ENCODE measurements around the gene ARHGAP31.
"Not testable (repeated sequence)": the region's sequence is repeated elsewhere in the genome, so short reads cannot be mapped to it uniquely, and the experiment has no call there.

Gene ARHGAP31

DNA sequence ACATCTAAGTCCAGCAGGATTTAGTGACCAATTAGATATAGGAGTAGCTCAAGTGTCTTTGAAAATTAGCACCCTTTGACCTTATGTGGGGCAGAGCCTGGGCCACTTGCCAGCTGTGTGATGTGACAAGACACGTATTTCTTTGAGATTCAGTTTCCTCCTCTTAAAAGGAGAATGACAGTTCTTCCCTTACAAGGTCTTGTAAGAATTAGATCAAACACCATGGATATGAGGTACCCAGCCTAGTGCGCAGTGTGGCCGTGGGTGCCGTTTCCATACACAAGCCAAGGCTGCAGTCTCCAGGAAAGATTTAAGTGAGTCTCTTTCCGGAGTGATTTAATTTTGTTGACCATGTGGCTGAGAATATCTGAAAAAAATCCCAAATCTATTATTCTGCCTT, 46.3 kb downstream of the ARHGAP31 start:
- TF ChIP-seq POLR2A (IDR thresholded peaks at IDR 0.05; ENCODE audit: low read depth, low read length), result no peak
- FAIRE-seq (no peak), DNase-seq (ENCODE audit: insufficient read length, low spot score) (no peak)

DNA sequence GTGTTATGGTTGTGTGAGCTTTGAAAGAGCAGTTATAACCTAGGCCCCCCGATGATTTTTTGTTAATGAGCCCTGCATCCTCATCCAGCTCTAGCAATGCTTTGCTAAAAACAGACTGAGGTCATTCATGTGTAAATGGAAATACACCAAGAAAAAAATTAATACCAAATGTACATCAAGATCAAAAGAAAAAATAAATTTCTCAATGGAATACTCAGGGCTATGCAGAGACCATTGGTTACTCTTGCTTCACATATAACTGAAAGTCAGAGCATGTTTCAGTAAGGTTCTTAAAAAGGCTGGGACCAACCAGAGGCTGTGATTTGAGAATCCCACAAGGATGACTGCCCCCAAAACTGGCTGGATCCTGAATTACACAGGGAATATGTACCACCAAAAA, 48.0 kb downstream of the ARHGAP31 start:
- no peak for TF ChIP-seq POLR2A (IDR thresholded peaks at IDR 0.05; ENCODE audit: low read depth, low read length)
- no peak for FAIRE-seq
- DNase-seq (ENCODE audit: insufficient read length, low spot score), result no peak

GRCh38 chr3:119343719-119344118, 49.5 kb downstream of the ARHGAP31 start:
- DNase-seq (ENCODE audit: insufficient read length, low spot score) (no peak), FAIRE-seq (no peak)
- TF ChIP-seq POLR2A (IDR thresholded peaks at IDR 0.05; ENCODE audit: low read depth, low read length), result no peak

- DNase-seq (ENCODE audit: insufficient read length, low spot score), result no peak
- FAIRE-seq, result no peak
These were observed 51.9 kb downstream of the ARHGAP31 start for GRCh38 chr3:119346076-119346496.

GRCh38 chr3:119347036-119347435, 52.9 kb downstream of the ARHGAP31 start:
- DNase-seq (ENCODE audit: insufficient read length, low spot score), result no peak
- no peak for FAIRE-seq

More at GRCh38 chr3:119346076-119346496, 51.9 kb downstream of the ARHGAP31 start:
- TF ChIP-seq POLR2A (IDR thresholded peaks at IDR 0.05; ENCODE audit: low read depth, low read length), result no peak

GRCh38 chr3:119349354-119350041, 55.3 kb downstream of the ARHGAP31 start:
- DNase-seq (ENCODE audit: insufficient read length, low spot score), result no peak
- TF ChIP-seq POLR2A (IDR thresholded peaks at IDR 0.05; ENCODE audit: low read depth, low read length), result no peak
- no peak for FAIRE-seq

More at GRCh38 chr3:119347036-119347435, 52.9 kb downstream of the ARHGAP31 start:
- no peak for TF ChIP-seq POLR2A (IDR thresholded peaks at IDR 0.05; ENCODE audit: low read depth, low read length)

DNA sequence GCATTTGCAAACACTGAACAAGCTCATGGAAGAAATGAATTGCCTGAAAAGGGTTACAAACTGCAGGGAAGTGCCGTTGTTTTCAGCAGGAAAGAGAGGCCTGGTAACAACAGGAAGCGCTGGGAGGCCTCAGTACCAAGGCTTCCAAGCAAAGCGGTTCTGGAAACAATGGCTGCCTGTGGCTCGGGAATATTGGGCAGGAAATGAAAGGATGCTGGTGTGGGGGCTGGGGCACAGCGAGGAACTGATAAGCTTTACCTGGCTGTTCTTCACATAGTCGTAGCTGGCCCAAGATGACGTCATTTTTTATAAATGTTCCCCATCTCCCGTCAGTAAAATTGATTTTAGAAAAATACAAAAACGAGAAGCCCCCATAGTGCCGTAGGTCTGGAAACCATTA, 55.9 kb downstream of the ARHGAP31 start:
- DNase-seq (ENCODE audit: insufficient read length, low spot score) (no peak), FAIRE-seq (no peak)
- no peak for TF ChIP-seq POLR2A (IDR thresholded peaks at IDR 0.05; ENCODE audit: low read depth, low read length)

GRCh38 chr3:119351581-119351980, 57.4 kb downstream of the ARHGAP31 start:
- DNase-seq (ENCODE audit: insufficient read length, low spot score) (no peak), FAIRE-seq (no peak)
- no peak for TF ChIP-seq POLR2A (IDR thresholded peaks at IDR 0.05; ENCODE audit: low read depth, low read length)

DNA sequence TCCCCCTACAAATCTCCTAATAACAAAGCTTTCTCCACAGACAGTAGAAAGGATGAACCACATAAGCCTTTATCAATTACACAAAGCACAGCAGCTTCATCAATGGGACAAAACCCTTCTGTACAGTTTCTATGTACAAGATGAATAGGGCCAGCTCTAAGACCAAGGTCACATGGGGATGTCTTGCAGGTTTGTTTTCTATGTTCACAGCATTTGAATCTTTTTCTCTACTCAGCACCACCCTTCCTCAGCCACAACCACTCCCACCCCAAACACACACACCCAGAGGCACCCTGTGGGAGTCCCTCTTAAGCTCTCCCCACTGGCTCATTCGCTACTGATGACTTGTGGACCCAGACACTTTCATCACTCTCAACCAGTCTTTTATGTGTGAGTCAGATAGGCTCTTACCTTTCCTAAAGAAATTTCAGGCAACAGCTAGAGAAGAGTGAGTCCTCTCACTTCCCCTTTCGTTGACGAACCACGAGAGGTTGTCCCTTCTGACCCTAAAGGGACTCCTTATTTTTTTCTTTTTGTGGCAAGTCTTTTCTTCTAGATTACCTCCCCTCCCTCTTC, 57.9 kb downstream of the ARHGAP31 start:
- no peak for DNase-seq (ENCODE audit: insufficient read length, low spot score)
- no peak for FAIRE-seq
- TF ChIP-seq POLR2A (IDR thresholded peaks at IDR 0.05; ENCODE audit: low read depth, low read length), result no peak

DNA sequence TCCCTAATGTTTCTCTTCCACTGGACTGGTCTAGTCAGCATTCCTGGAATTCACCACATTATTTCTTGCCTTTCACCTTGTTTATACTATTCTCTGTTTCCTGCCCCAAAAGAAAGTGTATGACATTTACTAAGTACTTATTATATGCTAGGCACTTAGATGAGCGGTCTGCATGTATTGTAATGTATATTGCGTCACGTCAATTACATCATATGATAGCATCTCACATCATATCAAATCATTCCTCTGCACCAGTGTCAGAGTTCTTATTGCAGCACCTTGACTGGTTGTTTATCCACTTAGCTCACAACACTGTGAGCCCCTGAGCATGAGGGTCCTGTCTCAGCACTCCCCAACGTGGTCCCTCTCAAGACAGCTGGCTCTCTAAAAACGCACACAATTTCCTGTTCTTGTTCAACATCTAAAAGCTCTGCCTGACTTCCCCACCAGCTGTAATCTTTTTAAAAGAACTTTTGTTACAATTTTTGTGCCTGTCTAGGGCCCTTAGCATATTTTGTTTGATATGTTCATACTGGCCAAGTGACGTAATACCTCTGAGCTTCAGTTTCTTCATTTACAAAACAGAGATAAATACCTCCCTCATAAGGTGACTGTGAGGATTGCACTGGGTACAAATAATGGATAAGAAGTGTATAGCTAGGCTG, 58.8 kb downstream of the ARHGAP31 start:
- FAIRE-seq, result no peak
- no peak for DNase-seq (ENCODE audit: insufficient read length, low spot score)
- no peak for TF ChIP-seq POLR2A (IDR thresholded peaks at IDR 0.05; ENCODE audit: low read depth, low read length)

DNA sequence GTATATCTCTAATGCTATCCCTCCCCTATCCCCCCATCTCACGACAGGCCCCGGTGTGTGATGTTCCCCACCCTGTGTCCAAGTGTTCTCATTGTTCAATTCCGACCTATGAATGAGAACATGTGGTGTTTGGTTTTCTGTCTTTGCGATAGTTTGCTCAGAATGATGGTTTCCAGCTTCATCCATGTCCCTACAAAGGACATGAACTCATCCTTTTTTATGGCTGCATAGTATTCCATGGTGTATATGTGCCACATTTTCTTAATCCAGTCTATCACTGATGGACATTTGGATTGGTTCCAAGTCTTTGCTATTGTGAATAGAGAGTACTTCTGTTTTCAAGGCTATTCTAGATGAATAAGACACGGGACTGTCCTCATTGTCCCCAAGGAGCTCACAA, 61.4 kb downstream of the ARHGAP31 start:
- DNase-seq (ENCODE audit: insufficient read length, low spot score); FAIRE-seq: not testable (repeated sequence)

GRCh38 chr3:119356646-119357045, 62.5 kb downstream of the ARHGAP31 start:
- TF ChIP-seq POLR2A (IDR thresholded peaks at IDR 0.05; ENCODE audit: low read depth, low read length), result no peak
- DNase-seq (ENCODE audit: insufficient read length, low spot score) (no peak), FAIRE-seq (no peak)

DNA sequence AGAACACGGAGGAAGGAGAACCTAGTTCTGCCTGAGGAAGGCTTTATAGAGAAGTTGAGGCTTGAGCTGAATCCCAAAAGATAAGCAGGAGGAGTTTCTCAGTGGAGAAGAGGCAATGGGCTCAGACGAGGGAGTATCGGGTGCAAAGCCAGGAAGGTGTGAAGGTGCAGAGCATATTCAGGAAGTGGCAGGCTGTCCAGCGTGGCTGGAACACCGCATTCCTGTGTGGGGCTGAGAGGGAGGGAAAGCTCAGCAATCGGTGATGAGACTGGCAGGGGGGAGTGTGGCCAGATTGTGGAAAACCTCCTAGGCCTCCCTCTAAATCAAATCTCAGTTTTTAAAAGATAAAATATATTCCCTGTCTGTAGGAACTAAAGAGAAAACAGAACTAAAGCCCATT, 63.0 kb downstream of the ARHGAP31 start:
- FAIRE-seq (no peak), DNase-seq (ENCODE audit: insufficient read length, low spot score) (no peak)
- TF ChIP-seq POLR2A (IDR thresholded peaks at IDR 0.05; ENCODE audit: low read depth, low read length), result no peak

DNA sequence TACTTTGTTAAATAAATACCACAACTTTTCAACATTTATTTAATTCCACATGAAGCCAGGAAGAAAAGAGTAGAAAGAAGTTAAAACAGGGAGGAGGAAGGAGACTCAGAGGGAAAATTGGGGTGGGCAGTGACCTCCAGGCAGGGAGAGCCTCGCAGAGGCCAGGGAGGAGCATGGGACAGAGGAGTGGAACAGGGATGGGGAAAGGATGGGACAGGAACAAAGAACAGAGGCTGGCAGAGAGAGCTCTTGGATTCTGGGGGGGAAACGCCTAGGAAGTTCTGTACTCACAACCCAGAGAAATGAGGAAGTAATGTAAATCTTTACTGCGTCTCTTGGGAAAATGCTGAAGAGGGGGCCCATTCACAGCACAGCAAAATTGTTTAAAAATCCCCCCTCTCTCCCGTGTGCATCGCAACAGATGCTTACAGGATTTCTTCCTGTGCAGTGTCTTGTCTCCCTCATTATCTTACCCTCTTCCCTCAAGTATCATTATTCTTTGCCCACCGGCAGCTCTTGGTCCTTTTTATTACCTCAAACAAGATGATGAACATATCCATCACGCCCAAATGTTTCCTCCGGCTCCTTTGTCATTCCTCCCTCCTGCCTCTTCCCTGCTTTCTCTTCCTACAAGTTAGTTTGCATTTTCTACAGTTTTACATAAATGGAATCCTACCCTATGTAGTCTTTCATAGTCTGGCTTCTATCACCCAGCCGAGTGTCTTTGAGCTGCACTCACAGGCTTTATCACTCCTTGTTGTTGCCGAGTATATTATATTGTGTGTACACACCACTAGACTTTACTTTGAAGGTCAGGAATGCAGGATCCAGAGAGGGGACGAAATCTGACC, 65.5 kb downstream of the ARHGAP31 start:
- DNase-seq (ENCODE audit: insufficient read length, low spot score), result no peak
- FAIRE-seq, result no peak
- TF ChIP-seq POLR2A (IDR thresholded peaks at IDR 0.05; ENCODE audit: low read depth, low read length), result no peak
